Measurements from ENCODE around the gene ATP2B1.

Gene ATP2B1

GRCh38 chr12:89664441-89664840, 44.2 kb downstream of the ATP2B1 start:
- TF ChIP-seq, protein P1, sequence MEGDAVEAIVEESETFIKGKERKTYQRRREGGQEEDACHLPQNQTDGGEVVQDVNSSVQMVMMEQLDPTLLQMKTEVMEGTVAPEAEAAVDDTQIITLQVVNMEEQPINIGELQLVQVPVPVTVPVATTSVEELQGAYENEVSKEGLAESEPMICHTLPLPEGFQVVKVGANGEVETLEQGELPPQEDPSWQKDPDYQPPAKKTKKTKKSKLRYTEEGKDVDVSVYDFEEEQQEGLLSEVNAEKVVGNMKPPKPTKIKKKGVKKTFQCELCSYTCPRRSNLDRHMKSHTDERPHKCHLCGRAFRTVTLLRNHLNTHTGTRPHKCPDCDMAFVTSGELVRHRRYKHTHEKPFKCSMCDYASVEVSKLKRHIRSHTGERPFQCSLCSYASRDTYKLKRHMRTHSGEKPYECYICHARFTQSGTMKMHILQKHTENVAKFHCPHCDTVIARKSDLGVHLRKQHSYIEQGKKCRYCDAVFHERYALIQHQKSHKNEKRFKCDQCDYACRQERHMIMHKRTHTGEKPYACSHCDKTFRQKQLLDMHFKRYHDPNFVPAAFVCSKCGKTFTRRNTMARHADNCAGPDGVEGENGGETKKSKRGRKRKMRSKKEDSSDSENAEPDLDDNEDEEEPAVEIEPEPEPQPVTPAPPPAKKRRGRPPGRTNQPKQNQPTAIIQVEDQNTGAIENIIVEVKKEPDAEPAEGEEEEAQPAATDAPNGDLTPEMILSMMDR (IDR thresholded peaks at IDR 0.05; ENCODE audit: poor library complexity, severe bottlenecking): no peak
- peaks cover 10% of the 10 kb centered on the region for H3K4me1 ChIP-seq (ENCODE audit: insufficient read depth, poor library complexity, severe bottlenecking)
- no peaks in the 10 kb centered on the region for H3K9me3 ChIP-seq (ENCODE audit: severe bottlenecking)
- H3K27me3 ChIP-seq (ENCODE audit: insufficient read depth, poor library complexity, severe bottlenecking): no peaks in the 10 kb centered on the region
- no peaks in the 10 kb centered on the region; the same call in 1 of the 2 replicates for H3K36me3 ChIP-seq (ENCODE audit: low read depth)
- ATAC-seq (ENCODE audit: low read depth) (no peak), DNase-seq (ENCODE audit: low spot score) (no peak)
- H3K27ac ChIP-seq (ENCODE audit: poor library complexity, severe bottlenecking): no peak overlapping the region
- H3K4me3 ChIP-seq (ENCODE audit: severe bottlenecking): no peak overlapping the region

DNA sequence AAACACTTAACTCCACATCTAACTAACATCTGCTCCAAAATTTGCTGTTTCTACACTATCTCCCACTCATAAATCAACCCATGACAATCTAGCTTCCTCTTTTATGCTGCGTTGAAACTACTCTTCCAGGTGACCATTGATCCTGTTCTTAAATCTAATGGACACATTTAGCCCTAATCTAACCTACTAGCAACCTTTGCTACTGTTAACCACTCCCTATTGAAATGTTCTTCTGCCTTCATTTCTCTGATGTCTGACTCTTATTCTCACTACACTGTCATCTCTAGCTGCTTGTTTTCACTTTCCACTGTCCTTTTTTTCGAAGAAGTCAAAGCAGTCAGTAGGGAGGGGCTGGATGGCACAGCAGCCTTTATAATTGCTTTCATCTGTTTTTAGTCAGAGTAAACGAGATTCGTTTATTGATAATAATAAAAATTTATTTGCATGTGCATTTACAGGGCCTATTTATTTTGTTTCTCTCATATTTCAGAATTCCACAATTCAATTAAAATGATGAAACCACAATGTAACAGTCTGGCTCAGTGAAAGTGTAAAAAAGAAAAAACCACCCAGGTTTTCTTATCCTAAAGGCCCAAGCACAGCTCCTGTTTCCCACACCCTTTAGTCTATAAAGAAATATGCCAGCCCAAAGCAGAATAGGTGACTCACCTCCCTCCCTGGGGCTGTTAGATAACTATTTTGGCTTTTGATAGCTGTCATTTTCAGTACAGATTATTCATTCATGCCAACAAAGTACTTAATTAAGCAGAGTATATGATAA, 44.9 kb downstream of the ATP2B1 start:
- ATAC-seq (ENCODE audit: low read depth) (peak; percentile 73), DNase-seq (ENCODE audit: low spot score) (no peak)
- peaks cover 10% of the 10 kb centered on the region for H3K4me1 ChIP-seq (ENCODE audit: insufficient read depth, poor library complexity, severe bottlenecking)
- H3K36me3 ChIP-seq (ENCODE audit: low read depth): no peaks in the 10 kb centered on the region; the same call in 1 of the 2 replicates
- H3K4me3 ChIP-seq (ENCODE audit: severe bottlenecking): no peak overlapping the region
- TF ChIP-seq, protein P1 (IDR thresholded peaks at IDR 0.05; ENCODE audit: poor library complexity, severe bottlenecking): no peak
- H3K27me3 ChIP-seq (ENCODE audit: insufficient read depth, poor library complexity, severe bottlenecking): no peaks in the 10 kb centered on the region
- H3K9me3 ChIP-seq (ENCODE audit: severe bottlenecking): no peaks in the 10 kb centered on the region
- no peak overlapping the region for H3K27ac ChIP-seq (ENCODE audit: poor library complexity, severe bottlenecking)

GRCh38 chr12:89662623-89663022, 46.0 kb downstream of the ATP2B1 start:
- no peaks in the 10 kb centered on the region for H3K27me3 ChIP-seq (ENCODE audit: insufficient read depth, poor library complexity, severe bottlenecking)
- TF ChIP-seq, protein P1 (IDR thresholded peaks at IDR 0.05; ENCODE audit: poor library complexity, severe bottlenecking): no peak
- H3K9me3 ChIP-seq (ENCODE audit: severe bottlenecking): no peaks in the 10 kb centered on the region
- no peak overlapping the region for H3K4me3 ChIP-seq (ENCODE audit: severe bottlenecking)
- DNase-seq (ENCODE audit: low spot score): no peak
- no peak for ATAC-seq (ENCODE audit: low read depth)
- H3K36me3 ChIP-seq (ENCODE audit: low read depth): no peaks in the 10 kb centered on the region; the same call in 1 of the 2 replicates
- peaks cover 10% of the 10 kb centered on the region for H3K4me1 ChIP-seq (ENCODE audit: insufficient read depth, poor library complexity, severe bottlenecking)
- no peak overlapping the region for H3K27ac ChIP-seq (ENCODE audit: poor library complexity, severe bottlenecking)

DNA sequence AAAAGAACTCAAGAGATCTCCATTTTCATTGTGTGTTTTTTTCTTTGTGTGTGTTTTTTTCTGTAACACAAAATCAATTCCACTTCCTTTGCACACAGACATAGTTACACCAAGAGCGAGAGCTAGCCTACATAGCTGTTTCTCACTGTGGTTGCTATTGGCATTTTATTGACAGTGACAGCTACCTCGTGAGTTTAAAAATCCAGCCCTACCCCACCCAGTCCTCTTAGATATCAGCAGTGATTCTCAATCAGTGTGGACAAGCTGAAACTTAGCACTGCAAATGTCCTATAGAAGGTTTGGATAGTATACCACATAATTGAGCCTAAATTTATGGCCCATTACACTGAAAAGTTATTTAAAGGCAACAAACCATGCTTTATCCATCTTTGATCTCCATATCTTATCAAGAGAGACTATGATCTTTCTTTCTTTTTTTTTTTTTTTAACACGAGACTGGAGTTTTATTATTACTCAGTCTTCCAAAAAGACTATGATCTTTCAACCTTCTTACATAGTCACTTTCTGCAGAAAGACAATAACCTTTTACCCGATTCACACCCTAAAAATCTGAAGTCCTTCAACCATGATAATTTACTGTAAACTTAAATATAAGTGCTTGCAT, 46.8 kb downstream of the ATP2B1 start:
- TF ChIP-seq, protein P1 (IDR thresholded peaks at IDR 0.05; ENCODE audit: poor library complexity, severe bottlenecking): no peak
- DNase-seq (ENCODE audit: low spot score) (no peak), ATAC-seq (ENCODE audit: low read depth) (no peak)
- H3K4me3 ChIP-seq (ENCODE audit: severe bottlenecking): no peak overlapping the region
- H3K27me3 ChIP-seq (ENCODE audit: insufficient read depth, poor library complexity, severe bottlenecking): no peaks in the 10 kb centered on the region
- H3K36me3 ChIP-seq (ENCODE audit: low read depth): no peaks in the 10 kb centered on the region; the same call in 1 of the 2 replicates
- H3K9me3 ChIP-seq (ENCODE audit: severe bottlenecking): no peaks in the 10 kb centered on the region
- peaks cover 10% of the 10 kb centered on the region for H3K4me1 ChIP-seq (ENCODE audit: insufficient read depth, poor library complexity, severe bottlenecking)
- no peak overlapping the region for H3K27ac ChIP-seq (ENCODE audit: poor library complexity, severe bottlenecking)

DNA sequence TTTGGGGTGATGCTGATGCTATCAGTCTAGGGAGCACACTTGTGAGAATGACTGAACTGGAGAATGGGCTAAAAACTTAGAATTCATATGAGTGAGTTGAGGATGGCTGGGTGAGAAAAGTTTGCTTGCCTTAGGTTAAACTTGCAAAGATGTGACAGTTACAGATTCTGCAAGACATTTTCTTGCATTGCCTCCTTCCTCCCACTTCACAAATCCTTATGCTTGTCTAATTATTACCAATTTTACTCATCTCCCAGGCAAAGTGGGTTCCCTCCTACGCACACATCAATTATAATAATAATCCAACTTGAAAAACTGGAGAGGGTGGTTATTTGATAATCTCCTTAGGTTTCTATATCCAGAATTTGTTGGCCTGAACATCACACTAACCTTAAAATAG, 50.9 kb downstream of the ATP2B1 start:
- H3K9me3 ChIP-seq (ENCODE audit: severe bottlenecking): no peaks in the 10 kb centered on the region
- H3K27me3 ChIP-seq (ENCODE audit: insufficient read depth, poor library complexity, severe bottlenecking): no peaks in the 10 kb centered on the region
- no peak for DNase-seq (ENCODE audit: low spot score)
- H3K36me3 ChIP-seq (ENCODE audit: low read depth): peaks cover 30% of the 10 kb centered on the region
- no peak overlapping the region for H3K4me3 ChIP-seq (ENCODE audit: severe bottlenecking)
- TF ChIP-seq, protein P1 (IDR thresholded peaks at IDR 0.05; ENCODE audit: poor library complexity, severe bottlenecking): no peak
- H3K27ac ChIP-seq (ENCODE audit: poor library complexity, severe bottlenecking): no peak overlapping the region
- H3K4me1 ChIP-seq (ENCODE audit: insufficient read depth, poor library complexity, severe bottlenecking): no peaks in the 10 kb centered on the region
- ATAC-seq (ENCODE audit: low read depth): no peak

Measured in RWPE2 (cell line).